ENCODE measurements around the gene POLR1C.

The POLR1C gene

GRCh38 chr6:43517505-43518357 is 842 bp downstream of the POLR1C start:
- DNase-seq (ENCODE audit: low read depth, low spot score), result no peak
- TF ChIP-seq CTCF (IDR thresholded peaks at IDR 0.05; ENCODE audit: insufficient read depth, low read length, missing control alignments), result no peak
- ChIA-PET CTCF (interaction anchor here (0.8 to 3.7 kb wide), 5 partner anchors 10 to 64 kb away, joined by 3 to 47 read pairs (median 8); no protein-coding TSS in a partner anchor), POLR2A (interaction anchor here (1.4 kb wide), 1 partner anchor 14 kb away, joined by 3 read pairs; no protein-coding TSS in a partner anchor)
- H3K4me3 ChIP-seq (ENCODE audit: low read depth, low read length), result peak overlapping the region; percentile 100

- CTCF ChIA-PET, result interaction anchor here (1.3 to 2.5 kb wide), 2 partner anchors 13 to 88 kb away, joined by 5 to 9 read pairs; no protein-coding TSS in a partner anchor
- TF ChIP-seq CTCF (IDR thresholded peaks at IDR 0.05; ENCODE audit: insufficient read depth, low read length, missing control alignments), result no peak
- H3K4me3 ChIP-seq (ENCODE audit: low read depth, low read length), result no peak overlapping the region
- DNase-seq (ENCODE audit: low read depth, low spot score), result no peak
- POLR2A ChIA-PET, result no interaction called here
Observed at GRCh38 chr6:43520097-43520496, 3.2 kb downstream of the POLR1C start.

GRCh38 chr6:43521836-43522235 is 4.9 kb downstream of the POLR1C start:
- no peak overlapping the region for H3K4me3 ChIP-seq (ENCODE audit: low read depth, low read length)
- CTCF ChIA-PET, result interaction anchor here (2.5 kb wide), 1 partner anchor 87 kb away, joined by 9 read pairs; no protein-coding TSS in a partner anchor
- no peak for DNase-seq (ENCODE audit: low read depth, low spot score)
- TF ChIP-seq CTCF (IDR thresholded peaks at IDR 0.05; ENCODE audit: insufficient read depth, low read length, missing control alignments), result no peak
- POLR2A ChIA-PET, result no interaction called here

GRCh38 chr6:43522547-43523261 is 5.8 kb downstream of the POLR1C start:
- no peak overlapping the region for H3K4me3 ChIP-seq (ENCODE audit: low read depth, low read length)
- CTCF ChIA-PET, result interaction anchor here (2.5 kb wide), 1 partner anchor 86 kb away, joined by 9 read pairs; no protein-coding TSS in a partner anchor
- POLR2A ChIA-PET, result interaction anchor here (0.6 kb wide), 1 partner anchor 110 kb away, joined by 3 read pairs; no protein-coding TSS in a partner anchor
- DNase-seq (ENCODE audit: low read depth, low spot score), result no peak
- TF ChIP-seq CTCF (IDR thresholded peaks at IDR 0.05; ENCODE audit: insufficient read depth, low read length, missing control alignments), result no peak

- H3K4me3 ChIP-seq (ENCODE audit: low read depth, low read length), result no peak overlapping the region
- POLR2A ChIA-PET, result no interaction called here
- no peak for DNase-seq (ENCODE audit: low read depth, low spot score)
- no peak for TF ChIP-seq CTCF (IDR thresholded peaks at IDR 0.05; ENCODE audit: insufficient read depth, low read length, missing control alignments)
- CTCF ChIA-PET, result no interaction called here
Observed at GRCh38 chr6:43523284-43523683, 6.4 kb downstream of the POLR1C start.

- ChIA-PET CTCF (no interaction called here), POLR2A (no interaction called here)
- no peak for DNase-seq (ENCODE audit: low read depth, low spot score)
- H3K4me3 ChIP-seq (ENCODE audit: low read depth, low read length), result no peak overlapping the region
- no peak for TF ChIP-seq CTCF (IDR thresholded peaks at IDR 0.05; ENCODE audit: insufficient read depth, low read length, missing control alignments)
Observed at GRCh38 chr6:43524483-43524961, 7.6 kb downstream of the POLR1C start.
